Endothelial cell (in vitro differentiated cells): ENCODE measurements around the gene OR52W1. TPM values are rescaled to one million over a fixed set of nuclear protein-coding genes. Genes with fewer than 3 reads are reported as not detected.

Experiments
- DNase-seq: peaks from one replicate; pipeline ENCODE4 v3.0.0; 2021; ENCODE audit warnings: low spot score
- H3K27ac Mint-ChIP-seq: one replicate; pipeline ENCODE4 v1.8.0; 2021; ENCODE audit warnings: mixed read lengths, inconsistent platforms; ENCODE audit not compliant: unreplicated experiment
- H3K27me3 Mint-ChIP-seq: one replicate; pipeline ENCODE4 v1.8.0; 2021; ENCODE audit warnings: mild to moderate bottlenecking, moderate library complexity, mixed read lengths, inconsistent platforms; ENCODE audit not compliant: unreplicated experiment
- H3K36me3 Mint-ChIP-seq: one replicate; pipeline ENCODE4 v1.8.0; 2021; ENCODE audit warnings: mild to moderate bottlenecking, low read depth, mixed read lengths, inconsistent platforms; ENCODE audit not compliant: unreplicated experiment
- H3K4me1 Mint-ChIP-seq: one replicate; pipeline ENCODE4 v1.8.0; 2021; ENCODE audit warnings: mild to moderate bottlenecking, mixed read lengths, inconsistent platforms; ENCODE audit not compliant: unreplicated experiment
- H3K4me3 Mint-ChIP-seq: one replicate; pipeline ENCODE4 v1.8.0; 2021; ENCODE audit warnings: mild to moderate bottlenecking, mixed read lengths, inconsistent platforms; ENCODE audit not compliant: unreplicated experiment
- H3K9me3 Mint-ChIP-seq: one replicate; pipeline ENCODE4 v1.8.0; 2021; ENCODE audit warnings: mixed read lengths, inconsistent platforms; ENCODE audit not compliant: unreplicated experiment
- CTCF ChIP-seq: fragments of 200-600 bp; sonication (generic); IDR thresholded peaks from one replicate; pipeline ENCODE4 v1.5.0; 2021; ENCODE audit warnings: antibody characterized with exemption; ENCODE audit not compliant: unreplicated experiment
- total RNA-seq: library from RNA; stranded (reverse); fragmentation: NEBNext Ultra II Directional; extraction: Animal tissue kit (Norgen Biotek cat#: 25700); gene quantifications from one replicate; pipeline ENCODE4 v1.2.1, GENCODE V29; 2021; ENCODE audit not compliant: unreplicated experiment

The OR52W1 gene
- total RNA-seq, 1 donor from 2014 or later = not detected

GRCh38 chr11:6214530-6214929 is 15.5 kb downstream of the OR52W1 start:
- H3K36me3 Mint-ChIP-seq = peaks cover 24% of the 10 kb centered on the region
- peaks cover 10% of the 10 kb centered on the region for H3K27me3 Mint-ChIP-seq
- peaks cover 22% of the 10 kb centered on the region for H3K4me1 Mint-ChIP-seq
- DNase-seq = no peak
- H3K9me3 Mint-ChIP-seq = no peaks in the 10 kb centered on the region
- H3K4me3 Mint-ChIP-seq = no peak overlapping the region
- H3K27ac Mint-ChIP-seq = no peak overlapping the region
- no peak for TF ChIP-seq CTCF

- Mint-ChIP-seq H3K36me3 (peaks cover 25% of the 10 kb centered on the region), H3K9me3 (no peaks in the 10 kb centered on the region), H3K27ac (no peak overlapping the region), H3K4me3 (no peak overlapping the region), H3K4me1 (peaks cover 34% of the 10 kb centered on the region), H3K27me3 (peaks cover 10% of the 10 kb centered on the region)
- TF ChIP-seq CTCF = no peak
- no peak for DNase-seq
These were observed 17.5 kb downstream of the OR52W1 start for GRCh38 chr11:6216501-6216900.

GRCh38 chr11:6217722-6218121 is 18.7 kb downstream of the OR52W1 start:
- Mint-ChIP-seq H3K4me3 (peak overlapping the region; percentile 70), H3K36me3 (peaks cover 35% of the 10 kb centered on the region), H3K27me3 (peaks cover 10% of the 10 kb centered on the region), H3K9me3 (no peaks in the 10 kb centered on the region), H3K4me1 (peaks cover 37% of the 10 kb centered on the region), H3K27ac (peak overlapping the region; percentile 57)
- no peak for TF ChIP-seq CTCF
- DNase-seq = no peak

- TF ChIP-seq CTCF = no peak
- peak overlapping the region; percentile 61 for H3K4me3 Mint-ChIP-seq
- H3K9me3 Mint-ChIP-seq = no peaks in the 10 kb centered on the region
- peak; percentile 15 for DNase-seq
- H3K27me3 Mint-ChIP-seq = peaks cover 10% of the 10 kb centered on the region
- H3K4me1 Mint-ChIP-seq = peaks cover 37% of the 10 kb centered on the region
- H3K27ac Mint-ChIP-seq = peak overlapping the region; percentile 90
- peaks cover 35% of the 10 kb centered on the region for H3K36me3 Mint-ChIP-seq
These were observed 20.3 kb downstream of the OR52W1 start for GRCh38 chr11:6219359-6219758.

GRCh38 chr11:6223854-6224253 is 24.8 kb downstream of the OR52W1 start:
- no peak overlapping the region for H3K27ac Mint-ChIP-seq
- H3K9me3 Mint-ChIP-seq = no peaks in the 10 kb centered on the region
- DNase-seq = no peak
- peaks cover 19% of the 10 kb centered on the region for H3K36me3 Mint-ChIP-seq
- TF ChIP-seq CTCF = no peak
- H3K4me3 Mint-ChIP-seq = no peak overlapping the region
- no peaks in the 10 kb centered on the region for H3K27me3 Mint-ChIP-seq
- peaks cover 40% of the 10 kb centered on the region for H3K4me1 Mint-ChIP-seq
